H54 (cell line): ENCODE measurements around the gene ZNF672.

ENCODE experiments used
- DNase-seq: peaks from one replicate; pipeline ENCODE4 v3.0.0; 2011; ENCODE audit warnings: low spot score, mixed read lengths; ENCODE audit not compliant: insufficient read length
- FAIRE-seq: peaks from 3 replicates; lab custom pipeline; 2011; peaks lifted over from hg19 to GRCh38; lab: Jason Lieb, UNC
- POLR2A ChIP-seq: IDR thresholded peaks from 2 replicates; pipeline ENCODE4 v1.6.1; 2011; ENCODE audit warnings: low read depth, mild to moderate bottlenecking, low read length

The ZNF672 gene

GRCh38 chr1:248890549-248891498 is 52.8 kb downstream of the ZNF672 start:
- no peak for DNase-seq
- FAIRE-seq: no peak
- no peak for TF ChIP-seq POLR2A

- TF ChIP-seq POLR2A: no peak
- FAIRE-seq (no peak), DNase-seq (no peak)
Observed at GRCh38 chr1:248891758-248892157, 53.7 kb downstream of the ZNF672 start.

- DNase-seq (no peak), FAIRE-seq (no peak)
- no peak for TF ChIP-seq POLR2A
Observed at GRCh38 chr1:248892590-248892989, 54.6 kb downstream of the ZNF672 start.

GRCh38 chr1:248894837-248895236 is 56.8 kb downstream of the ZNF672 start:
- FAIRE-seq: no peak
- TF ChIP-seq POLR2A: no peak

GRCh38 chr1:248897412-248898337 is 59.7 kb downstream of the ZNF672 start:
- FAIRE-seq (no peak), DNase-seq (no peak)
- no peak for TF ChIP-seq POLR2A

More at GRCh38 chr1:248894837-248895236, 56.8 kb downstream of the ZNF672 start:
- DNase-seq: no peak
